Stimulated activated CD4-positive, alpha-beta T cell treated with anti-CD3 and anti-CD28 coated beads, Interleukin-15, amount 100 ng/mL, for 24 hours (primary cell): ENCODE measurements around the gene SAG.
"Not testable (repeated sequence)": the region's sequence is repeated elsewhere in the genome, so short reads cannot be mapped to it uniquely, and the experiment has no call there.

ENCODE experiments used
- DNase-seq: peaks from one replicate; pipeline ENCODE4 v3.0.0-alpha.2; 2020

The SAG gene

DNA sequence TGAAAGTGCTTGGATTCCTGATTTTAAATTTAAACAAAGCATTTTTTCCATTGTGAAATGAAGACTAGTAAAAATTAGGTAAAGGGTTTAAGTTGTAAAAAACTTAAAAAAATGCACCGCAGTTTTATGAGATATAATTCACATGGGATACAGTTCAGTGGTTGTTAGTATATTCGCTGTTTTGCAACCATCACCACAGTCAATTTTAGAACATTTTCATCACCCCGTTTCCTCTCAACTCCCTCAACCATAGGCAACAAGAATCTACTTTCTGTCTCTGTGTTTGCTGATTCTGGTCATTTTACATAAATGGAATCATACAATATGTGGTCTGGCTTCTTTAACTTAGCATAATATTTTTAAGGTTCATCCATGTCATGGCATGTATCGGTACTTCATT lies 50.7 kb downstream of the SAG start:
- DNase-seq = no peak

DNA sequence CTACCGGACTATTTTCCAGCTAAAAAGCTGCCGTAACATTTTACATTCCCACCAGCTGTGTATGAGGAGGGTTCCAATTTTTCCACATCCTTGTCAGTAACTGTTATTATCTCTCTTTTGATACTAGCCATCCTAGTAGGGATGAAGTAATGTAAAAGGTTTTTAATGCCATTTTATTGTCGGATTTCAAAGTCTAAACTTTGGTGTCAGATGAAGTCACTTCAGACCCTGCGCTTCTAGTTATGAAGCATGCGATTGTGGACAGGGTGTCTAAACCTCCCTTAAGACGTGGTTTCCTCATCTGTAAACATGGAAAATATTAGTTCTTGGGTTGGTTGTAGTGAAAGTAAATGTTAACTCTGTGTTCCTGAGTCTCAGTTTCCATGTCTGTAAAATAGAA lies 51.3 kb downstream of the SAG start:
- DNase-seq = no peak

DNA sequence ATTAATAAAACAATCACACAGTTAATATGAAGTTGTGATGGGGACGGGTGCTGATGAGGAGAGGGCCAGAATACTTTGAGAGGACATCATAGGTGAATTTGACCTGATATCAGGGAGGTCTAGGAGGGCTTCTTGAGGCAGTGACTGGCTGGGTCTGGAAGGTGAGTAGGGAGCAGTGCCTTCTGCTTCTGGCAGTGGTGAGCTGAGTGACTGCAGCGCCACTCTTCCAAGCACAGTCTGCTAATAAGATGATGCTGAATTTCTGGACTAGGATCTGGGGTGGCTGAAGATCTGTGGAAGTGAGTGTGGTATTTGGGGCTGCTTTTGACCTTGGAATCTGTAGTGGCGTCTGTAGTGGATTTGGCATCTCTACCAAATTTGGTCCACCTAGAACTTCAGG lies 52.2 kb downstream of the SAG start:
- DNase-seq = no peak

DNA sequence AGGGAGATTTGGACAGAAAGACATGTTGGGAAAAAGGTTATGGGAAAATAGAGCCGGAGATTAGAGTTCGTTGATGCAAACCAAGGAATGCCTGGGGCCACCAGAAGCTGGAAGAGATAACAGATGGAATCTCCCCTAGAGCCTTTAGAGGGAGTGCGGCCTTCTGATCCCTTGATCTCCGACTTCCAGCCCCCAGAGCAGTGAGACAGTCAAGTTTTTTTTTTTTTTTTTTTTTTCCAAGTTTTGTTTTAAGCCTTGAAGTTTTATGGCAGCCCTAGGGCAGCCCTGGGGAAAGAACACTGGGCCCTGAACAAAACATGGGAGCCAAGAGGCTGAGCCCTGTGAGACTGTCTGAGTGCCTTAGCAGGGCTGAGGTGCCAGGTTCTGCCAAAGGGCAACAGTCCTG lies 53.2 kb downstream of the SAG start:
- DNase-seq = no peak

DNA sequence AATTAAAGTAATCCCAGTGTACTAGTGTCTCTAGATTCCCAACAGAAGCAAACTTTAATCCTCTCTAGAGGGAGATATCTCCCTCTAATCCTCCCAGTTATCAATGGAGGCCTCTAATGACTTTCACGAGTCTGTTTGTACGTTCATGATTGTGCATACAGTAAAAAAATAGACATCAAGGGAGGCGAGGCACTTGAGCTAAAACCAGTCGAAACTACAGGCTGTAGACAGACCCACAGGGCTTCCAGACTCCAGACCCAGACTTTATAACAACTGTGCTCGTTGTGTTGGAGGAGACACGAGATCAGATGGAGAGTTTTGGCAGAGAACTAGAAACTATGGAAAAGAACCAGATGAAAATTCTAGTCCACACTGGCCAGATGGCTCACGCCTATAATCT lies 53.7 kb downstream of the SAG start:
- DNase-seq = no peak

DNA sequence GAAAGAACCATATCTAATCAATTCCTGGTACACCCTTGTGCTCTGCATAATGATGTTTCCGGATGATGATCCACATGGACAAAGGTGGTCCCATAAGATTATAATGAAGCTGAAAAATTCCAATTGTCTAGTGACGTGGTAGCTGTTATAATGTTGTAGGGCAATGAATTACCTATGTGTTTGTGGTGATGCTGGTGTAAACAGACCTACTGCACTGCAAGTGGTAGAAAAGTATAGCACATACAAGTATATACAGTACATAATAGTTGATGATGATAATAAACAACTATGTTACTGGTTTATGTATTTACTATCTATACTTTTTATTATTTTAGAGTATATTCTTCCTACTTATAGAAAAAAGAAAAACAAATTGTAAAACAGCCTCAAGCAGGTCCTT lies 55.1 kb downstream of the SAG start:
- no peak for DNase-seq

DNA sequence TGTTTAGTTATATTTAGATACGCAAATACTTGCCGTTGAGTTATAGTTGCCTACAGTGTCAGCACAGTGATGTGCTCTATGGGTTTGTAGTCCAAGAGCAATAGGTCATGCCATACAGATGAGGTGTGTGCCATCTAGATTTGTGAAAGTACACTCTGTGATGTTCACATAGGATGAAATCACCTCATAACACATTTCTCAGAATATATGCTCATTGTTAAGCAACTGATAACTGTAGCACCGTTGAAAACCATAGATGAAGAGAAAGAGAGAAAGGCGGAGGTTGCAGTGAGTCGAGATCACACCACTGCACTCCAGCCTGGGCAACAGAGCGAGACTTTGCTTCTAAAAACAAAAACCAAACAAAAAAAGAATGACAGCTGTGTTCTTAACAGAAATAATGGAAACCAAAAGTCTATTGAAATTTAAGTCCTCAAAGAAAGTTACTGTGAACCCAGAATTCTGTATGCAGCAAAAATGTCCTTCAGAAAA lies 56.2 kb downstream of the SAG start:
- no peak for DNase-seq

DNA sequence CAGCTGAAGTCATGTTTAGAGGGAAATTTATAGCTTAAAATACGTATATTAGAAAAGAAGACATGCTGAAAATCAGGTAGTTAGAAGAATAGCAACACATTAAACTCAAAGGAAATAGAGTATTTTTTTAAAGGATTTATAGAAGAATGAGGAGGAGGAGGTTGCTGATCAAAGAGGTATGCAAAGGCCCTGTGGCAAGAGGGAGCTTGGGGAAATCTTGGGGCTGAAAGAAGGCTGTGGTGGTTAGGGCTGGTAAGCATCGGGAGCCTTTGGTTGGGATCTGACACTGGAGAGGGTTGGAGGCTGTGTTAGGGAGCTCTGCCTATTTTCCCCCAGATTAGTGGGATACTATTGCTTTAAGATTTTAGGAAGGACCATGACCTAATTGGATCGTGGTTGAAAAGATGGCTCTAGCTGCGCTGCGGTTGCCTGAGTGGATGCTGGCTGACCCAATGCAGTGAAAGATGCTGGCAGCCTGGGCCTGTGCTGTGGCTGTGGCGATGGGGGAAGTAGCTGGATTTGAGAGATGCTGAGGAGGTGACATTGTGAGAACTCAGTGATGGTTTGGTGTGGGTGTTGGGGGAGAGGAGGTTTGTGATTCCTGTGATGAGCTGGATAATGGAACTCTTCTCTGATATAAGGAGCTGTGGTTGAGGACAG lies 58.4 kb downstream of the SAG start:
- no peak for DNase-seq

DNA sequence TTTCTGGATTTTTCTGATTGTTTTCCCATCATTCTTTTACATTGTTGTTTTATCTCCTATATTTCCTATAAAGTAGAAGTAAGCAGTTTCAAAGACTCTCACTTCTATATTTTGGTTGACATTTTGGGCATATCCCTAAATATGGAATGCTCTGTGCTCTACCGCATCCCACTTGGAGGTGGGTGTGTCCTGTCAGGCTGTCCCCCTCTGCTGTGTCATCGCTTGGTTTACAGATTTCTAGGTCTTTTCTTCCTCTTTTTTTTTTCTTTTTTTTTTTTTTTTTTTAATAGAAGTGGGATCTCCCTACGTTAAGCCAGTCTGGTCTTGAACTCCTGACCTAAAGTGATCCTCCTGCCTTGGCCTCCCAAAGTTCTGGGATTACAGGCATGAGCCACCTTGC lies 60.0 kb downstream of the SAG start:
- no peak for DNase-seq

DNA sequence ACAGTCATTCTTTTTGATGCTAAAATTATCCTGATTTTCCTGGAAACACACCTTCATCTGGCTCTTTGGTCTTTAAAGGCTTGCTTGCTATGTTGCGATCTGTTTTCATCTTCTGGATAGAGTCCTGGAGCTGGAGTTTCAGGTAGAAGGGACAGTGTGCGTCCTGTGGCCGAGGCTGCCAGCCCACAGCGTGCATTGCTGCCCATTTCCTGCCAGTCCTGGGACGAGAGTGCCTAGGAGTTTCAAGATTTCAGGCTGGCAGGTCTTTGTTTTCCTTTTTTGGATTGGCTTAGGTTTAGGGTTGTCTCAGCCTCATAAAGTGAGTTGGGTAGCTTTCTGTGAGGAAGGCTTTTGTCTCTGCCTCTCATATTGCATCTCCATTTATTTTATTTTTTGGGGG lies 61.1 kb downstream of the SAG start:
- no peak for DNase-seq

DNA sequence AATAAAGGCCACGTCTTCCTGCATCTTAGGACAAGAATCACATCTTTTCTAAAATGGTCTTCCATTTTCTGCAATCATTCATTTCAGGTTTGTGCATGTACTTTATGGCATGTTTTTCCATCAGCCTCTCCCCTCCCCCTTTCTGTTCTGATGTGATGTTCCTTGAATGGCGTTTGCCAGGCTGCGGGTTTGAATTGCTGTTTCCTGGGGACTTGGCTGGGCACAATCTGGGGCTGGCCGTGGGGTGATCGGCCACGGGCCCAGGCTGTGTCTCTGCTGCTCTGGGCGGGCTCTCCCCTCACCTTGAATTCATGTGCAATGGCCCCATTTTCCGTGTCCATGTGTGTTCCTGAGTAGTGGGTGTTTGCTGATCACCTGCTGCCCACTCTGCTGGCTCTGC lies 61.8 kb downstream of the SAG start:
- no peak for DNase-seq

DNA sequence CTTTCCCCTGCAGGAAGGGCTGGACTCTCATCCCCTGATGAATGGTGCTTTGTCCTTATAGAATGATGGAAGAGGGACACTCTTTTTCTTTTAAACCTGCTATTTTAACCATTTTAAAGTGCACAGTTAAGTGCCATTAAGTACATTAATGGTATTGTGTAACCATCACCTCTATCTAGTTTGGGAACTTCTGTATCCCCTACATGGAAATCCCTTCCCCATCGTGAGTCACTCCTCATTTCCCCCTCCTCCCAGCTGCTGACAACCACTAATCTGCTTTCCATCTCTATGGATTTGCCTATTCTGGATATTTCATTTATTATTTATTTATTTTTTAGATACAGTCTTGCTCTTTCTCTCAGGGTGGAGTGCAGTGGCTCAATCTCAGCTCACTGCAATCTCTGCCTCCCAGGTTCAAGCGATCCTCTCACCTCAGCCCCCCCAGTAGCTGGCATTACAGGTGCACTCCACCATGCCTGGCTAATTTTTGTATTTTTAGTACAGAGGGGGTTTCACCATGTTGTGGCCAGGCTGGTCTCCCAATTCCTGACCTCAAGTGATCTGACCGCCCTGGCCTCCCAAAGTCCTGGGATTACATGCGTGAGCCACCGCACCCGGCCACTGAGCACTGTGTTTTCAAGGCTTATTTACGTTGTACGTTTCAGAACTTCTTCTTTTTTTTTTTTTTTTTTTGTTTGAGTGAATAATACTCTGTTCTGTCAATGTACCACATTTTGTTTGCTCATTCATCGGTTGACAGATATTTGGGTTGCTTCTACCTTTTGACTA lies 62.5 kb downstream of the SAG start:
- DNase-seq = no peak

DNA sequence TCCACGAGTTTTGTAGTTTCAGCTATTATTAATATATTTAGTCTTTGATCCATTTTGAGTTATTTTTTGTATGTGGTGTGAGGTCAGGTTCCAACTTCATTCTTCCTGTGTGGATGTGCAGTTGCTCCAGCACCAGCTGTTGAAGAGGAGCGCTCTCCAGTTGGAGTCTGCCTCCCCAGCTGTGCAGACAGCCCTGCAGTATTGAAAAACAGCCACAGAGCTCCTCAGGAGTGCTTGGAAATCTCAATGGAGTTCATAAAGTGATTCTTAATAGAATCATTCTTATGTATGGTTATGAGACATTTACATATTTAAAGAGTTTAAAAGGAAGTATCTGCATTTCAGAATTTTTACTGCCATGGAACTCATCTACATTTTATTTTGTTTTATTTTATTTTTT lies 64.0 kb downstream of the SAG start:
- no peak for DNase-seq

DNA sequence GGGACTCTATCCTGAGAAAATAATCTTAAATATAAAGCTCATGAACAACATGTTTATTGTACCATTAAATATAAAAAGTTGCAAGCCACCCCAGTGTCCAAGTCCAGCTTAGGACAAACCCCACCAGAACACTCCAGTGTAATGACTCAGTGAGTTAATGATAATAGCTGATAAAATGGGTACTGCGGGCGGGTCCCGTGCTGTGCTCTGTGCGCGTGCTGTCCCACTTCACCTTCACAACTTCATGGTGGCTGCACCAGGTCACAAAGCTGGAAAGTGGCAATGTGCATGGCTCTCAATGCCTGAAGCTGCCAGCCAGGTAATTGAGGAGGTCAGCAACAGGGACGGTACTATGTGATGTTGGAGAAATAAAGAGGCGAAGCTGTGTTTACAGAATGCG lies 65.2 kb downstream of the SAG start:
- DNase-seq = no peak

DNA sequence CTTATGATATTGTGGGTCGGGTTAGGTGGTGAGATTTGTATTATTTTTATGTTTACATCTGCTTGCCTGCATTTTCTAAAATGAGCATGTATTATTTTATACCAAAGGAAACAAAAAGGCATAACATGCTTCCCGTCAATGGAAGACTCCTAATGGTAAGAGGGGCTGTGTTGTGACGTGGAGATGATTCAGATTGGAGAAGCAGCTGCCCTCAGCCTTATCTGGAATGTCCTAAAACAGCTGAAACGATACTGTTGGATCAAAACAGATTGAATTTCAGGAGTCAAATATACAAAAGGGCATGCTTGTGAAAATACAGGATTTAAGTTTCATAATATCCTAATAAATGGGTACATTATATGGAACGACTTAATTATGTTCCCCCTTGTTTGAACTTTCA lies 65.7 kb downstream of the SAG start:
- DNase-seq = no peak

DNA sequence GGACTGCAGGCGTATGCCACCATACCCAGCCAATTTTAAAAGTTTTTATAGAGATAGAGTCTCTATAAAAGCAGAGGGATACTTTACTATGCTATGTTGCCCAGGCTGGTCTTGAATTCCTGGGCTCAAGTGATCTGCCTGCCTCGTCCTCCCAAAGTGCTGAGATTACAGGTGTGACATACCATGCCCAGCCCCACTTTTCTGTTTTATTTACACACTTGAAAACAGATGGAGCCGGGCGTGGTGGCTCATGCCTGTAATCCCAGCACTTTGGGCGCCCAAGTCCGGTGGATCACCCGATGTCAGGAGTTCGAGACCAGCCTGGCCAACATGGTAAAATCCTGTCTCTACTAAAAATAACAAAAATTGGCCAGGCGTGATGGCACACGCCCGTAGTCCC lies 67.2 kb downstream of the SAG start:
- DNase-seq = not testable (repeated sequence)

DNA sequence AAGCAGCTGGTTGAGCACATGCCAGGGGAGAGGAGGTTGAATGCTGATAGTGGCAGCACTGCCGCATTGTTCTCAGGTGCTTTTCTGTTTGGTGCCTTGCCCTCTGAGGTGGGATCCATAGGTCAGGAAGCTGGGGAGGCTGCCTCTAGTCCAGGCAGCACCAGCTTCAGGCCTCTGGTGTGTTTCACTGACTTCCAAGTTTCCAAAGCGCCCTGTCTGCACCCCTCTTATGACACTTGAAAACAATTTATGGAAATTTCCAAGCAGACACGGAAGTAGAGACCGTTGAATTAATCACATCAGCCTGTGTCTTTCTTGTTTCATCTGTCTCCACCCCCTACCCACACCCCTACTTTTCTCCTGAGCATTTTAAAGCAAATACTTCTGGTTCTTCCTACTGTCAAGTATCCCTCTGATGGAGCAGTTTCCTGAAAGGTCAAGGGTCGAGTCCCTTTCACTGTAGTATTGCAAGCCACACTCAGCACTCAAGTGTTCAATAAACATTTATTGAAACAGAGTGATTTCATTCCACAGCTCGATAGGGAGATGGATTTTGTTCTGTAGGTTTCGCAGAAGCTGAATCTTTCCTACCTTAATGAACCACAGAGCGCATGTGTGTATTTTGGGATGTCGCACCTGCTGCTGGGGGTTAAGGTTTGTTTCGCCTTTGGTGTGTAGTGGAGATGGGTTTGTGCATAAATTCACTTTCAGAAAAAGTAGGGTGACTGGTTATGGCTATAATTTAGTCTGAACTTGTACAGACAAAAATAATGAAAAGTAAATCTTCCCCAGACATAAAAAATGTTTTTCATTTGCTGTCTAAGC lies 68.1 kb downstream of the SAG start:
- no peak for DNase-seq

DNA sequence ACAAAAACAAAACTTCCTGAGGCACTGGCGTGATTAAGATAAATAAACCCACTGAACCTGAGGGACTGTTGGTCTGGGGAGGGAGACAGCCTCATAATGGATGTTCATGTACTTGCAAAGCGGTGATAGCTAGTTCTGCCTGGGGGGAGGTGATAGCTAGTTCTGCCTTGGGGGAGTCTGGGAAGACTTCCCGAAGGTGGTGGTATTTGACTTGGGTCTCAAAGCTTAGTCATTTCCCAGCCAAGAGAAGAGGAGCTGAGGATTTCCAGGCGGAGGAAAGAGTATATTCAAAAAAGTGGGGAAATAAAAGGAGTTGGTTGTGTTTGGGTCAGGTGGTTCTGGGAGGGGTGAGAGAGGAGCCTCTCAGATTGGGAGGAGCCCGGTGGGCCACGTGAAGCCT lies 71.4 kb downstream of the SAG start:
- DNase-seq = no peak

DNA sequence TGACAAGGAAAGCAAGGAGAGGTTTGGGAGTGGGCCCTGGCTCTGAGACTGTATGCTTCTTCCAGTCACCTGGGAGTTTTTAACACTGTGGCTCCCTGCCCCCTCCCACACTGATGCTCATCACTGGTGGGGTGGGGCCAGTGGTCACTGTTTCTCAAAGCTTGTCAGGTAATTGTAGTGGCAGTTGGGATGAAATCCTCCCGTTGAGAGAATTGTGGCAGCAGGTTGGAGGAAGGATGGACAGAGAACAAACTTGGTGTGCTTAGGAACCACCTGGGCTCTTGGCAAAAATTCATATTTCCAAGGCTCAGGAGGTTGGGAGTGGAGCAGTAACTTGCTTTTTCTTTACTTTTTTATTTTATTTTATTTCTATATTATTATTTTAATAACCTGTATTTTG lies 71.8 kb downstream of the SAG start:
- DNase-seq = no peak

DNA sequence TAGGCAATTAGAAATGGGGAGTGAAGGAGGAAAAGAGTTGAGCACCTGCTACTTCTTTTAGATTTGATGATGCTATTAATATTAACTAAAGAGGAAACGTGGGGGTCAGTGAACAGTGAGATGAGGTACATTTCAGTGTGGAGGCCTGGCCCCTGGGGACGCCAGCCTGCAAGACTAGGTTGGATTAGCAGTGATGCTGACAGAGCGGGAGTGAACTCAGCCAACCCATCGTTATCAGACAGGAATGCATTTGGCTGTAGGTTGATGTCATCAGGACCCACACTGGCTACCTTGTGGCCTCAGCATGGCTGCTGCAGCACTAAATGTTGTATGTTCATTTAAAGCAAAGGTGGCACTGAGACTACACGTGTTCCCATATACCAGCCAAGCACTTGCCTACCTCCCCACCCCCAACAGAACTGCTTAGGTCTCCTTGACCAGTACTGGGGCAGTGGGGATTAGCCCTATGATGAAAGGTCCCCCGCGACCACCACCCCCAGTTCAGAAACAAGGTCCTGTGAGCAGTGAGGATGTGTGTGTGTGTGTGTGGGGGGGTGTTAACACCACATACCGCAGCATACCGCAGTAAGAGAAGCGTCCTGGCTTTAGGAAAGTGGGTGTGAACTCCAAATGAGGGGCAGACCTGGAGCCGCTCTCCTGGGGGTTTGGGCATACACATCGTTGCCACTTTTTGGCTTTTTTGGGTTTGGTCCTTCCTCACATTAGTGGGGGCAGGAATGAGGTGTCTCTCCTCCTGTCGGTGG lies 72.7 kb downstream of the SAG start:
- no peak for DNase-seq

DNA sequence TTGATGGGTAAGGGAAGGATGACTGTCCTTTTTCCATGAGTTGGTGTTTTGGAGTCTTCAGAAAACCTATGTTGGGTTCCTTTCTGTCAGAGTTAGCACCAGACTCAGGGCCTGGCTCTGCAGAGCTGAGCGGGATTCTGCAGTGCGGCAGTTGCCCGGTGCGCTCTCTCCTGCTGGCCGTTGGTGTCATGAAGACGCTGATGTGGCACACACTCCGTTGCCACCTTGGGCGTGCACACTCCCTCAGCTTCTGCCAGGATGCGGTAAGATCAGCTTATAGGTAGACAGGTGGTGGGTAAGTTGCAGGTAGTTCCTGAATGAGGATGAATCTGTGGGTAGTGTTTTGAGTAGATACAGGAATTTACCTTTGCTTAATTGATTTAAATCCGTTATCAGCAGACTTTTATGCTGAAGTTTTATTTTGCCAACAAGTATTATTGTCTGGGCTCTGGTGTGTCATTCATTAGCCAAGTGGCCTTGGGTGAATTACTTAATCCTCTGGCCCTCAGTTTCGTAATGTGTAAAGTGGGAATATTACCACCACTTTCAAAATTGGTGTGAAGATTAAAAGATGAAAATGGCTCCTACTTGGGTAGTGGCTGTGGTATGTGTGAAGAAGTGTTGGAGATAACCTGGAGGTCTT lies 73.5 kb downstream of the SAG start:
- DNase-seq = no peak

DNA sequence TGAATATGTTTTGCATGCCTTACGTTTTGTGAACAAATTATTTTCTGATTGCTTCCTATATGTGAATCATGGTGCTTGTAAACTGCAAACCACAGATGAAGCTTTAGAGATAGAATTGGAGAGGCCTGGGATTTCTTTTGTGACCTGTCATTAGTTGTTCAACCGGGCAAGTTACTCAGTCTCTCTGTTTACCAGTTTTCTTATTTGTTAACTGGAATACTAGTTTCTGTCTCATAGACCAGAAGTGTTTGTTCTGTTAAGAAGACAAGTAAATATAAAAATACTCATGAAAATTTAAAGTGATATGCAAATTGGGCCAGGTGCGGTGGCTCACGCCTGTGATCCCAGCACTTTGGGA lies 74.0 kb downstream of the SAG start:
- DNase-seq = no peak

DNA sequence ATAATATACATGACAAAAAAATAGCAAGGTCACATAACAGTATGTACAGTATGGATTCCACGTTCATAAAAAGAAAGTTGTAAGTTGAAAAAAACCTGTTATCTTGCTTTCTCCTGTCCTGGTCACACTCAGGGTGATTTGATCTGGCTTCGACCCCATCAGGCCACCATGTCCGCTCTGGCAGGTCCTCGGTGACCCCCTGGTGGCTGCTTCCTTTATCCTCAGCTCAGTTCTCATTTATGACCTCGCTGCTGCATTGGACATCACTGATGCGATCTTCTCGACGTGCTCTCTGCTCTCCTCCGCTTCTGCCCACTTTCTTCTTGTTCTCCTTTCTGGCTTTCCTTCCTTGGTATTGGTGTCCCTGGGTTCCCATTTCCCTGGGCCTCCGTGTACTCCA lies 76.4 kb downstream of the SAG start:
- no peak for DNase-seq
